ENCODE measurements around the gene ACBD4. TPM values are rescaled to one million over a fixed set of nuclear protein-coding genes. Genes with fewer than 3 reads are reported as not detected.
A peak's percentile ranks its signal among the peaks of the same experiment; 100 is the strongest.

The ACBD4 gene
- total and polyA plus RNA-seq, 2 of the 4 experiments (the other 2 are of a cell fraction) = 2.3 to 5.7 TPM

DNA sequence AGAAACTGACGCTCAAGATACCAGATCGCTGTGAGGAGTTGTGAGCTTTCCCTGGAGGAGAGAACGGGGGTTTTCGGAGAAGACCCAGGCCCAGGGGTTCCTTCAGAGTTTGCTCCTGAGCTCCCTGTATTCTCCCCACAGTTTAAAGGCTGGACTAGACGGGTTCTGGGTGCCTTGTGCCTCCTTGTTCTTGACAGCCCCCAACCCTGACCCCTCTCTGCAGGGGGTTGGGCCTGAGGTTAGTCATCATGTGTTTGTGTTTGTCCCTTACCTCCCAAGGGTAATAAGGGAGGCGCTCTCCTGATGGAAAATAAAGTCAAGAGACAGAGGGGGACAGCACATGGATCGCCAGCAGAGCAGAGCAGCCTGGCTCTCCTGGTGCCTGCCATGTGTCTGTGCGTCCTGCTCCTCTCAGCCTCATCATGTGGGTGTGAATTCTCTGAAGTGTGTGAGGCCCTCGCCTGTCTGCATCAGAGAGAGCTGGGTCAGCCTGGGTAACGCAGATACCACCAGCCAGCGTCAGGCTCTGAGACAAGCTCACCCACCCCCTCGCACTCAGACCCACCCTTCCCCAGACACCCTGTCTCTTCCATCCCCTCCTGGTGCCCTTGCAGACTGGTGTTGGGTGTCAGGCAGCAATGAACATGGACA lies 34.9 kb downstream of the ACBD4 start:
- H3K9ac ChIP-seq (ENCODE audit: low read depth, low read length) = no peak overlapping the region
- peak overlapping the region; percentile 95 for H2AK9ac ChIP-seq (replicated peaks; ENCODE audit: low read depth, low read length, poor library complexity)
- peak overlapping the region; percentile 47; the same call in 2 of the 3 replicates for H2BK15ac ChIP-seq (ENCODE audit: low read depth, low read length)
- H3K23ac ChIP-seq (ENCODE audit: low read depth, low read length) = peak overlapping the region; percentile 96
- H2BK20ac ChIP-seq (ENCODE audit: low read depth, low read length) = peak overlapping the region; percentile 80
- peak overlapping the region; percentile 93 for H2AFZ ChIP-seq (replicated peaks; ENCODE audit: low read length, poor library complexity)
- peak overlapping the region; percentile 96 for H4K91ac ChIP-seq (ENCODE audit: insufficient read depth, low read depth, low read length)
- H3K4me3 ChIP-seq (ENCODE audit: insufficient read depth, low read depth, low read length) = no peak overlapping the region
- dilution Hi-C loops (cut with HindIII; ENCODE audit: low sequenced_read_pairs, unreplicated experiment) (no loop called here), in situ Hi-C loops (cut with MboI; ENCODE audit: low sequenced_read_pairs) (no loop called here), intact Hi-C loops (cut with micrococcal nuclease) (no loop called here)
- peaks cover 4% of the 10 kb centered on the region; the same call in 1 of the 2 replicates for H3K36me3 ChIP-seq (ENCODE audit: control insufficient read depth, insufficient read depth, low read length)
- POLR2A ChIA-PET (ENCODE audit: unreplicated experiment) = interaction anchor here (1.5 kb wide), 1 partner anchor 27 kb away, joined by 3 read pairs; no protein-coding TSS in a partner anchor
- DNase-seq = no peak
- H3K79me1 ChIP-seq (ENCODE audit: low read depth in 1 of 2, low read length in 2 of 2) = peaks cover 0 to 19% of the 10 kb centered on the region in 2 experiments; a peak in 1 of 4 replicates
- no TSS peak for BruUV-seq (replicated peaks)
- H3K9me3 ChIP-seq (ENCODE audit: control insufficient read depth, insufficient read depth, low read length) = no peaks in the 10 kb centered on the region
- H4K8ac ChIP-seq (ENCODE audit: low read depth in 2 of 2, low read length in 2 of 2) = peak overlapping the region; percentile 98 to 99
- H2BK120ac ChIP-seq (ENCODE audit: low read depth, low read length) = peak overlapping the region; percentile 88
- H2BK5ac ChIP-seq (ENCODE audit: low read depth, low read length, poor library complexity, severe bottlenecking) = peak overlapping the region; percentile 76
- no peak overlapping the region for H3K4me2 ChIP-seq (ENCODE audit: low read depth, low read length)
- no peak for ATAC-seq (ENCODE audit: low read depth)
- H2AK5ac ChIP-seq (ENCODE audit: low read depth, low read length) = peak overlapping the region; percentile 87
- peak overlapping the region; percentile 83; the same call in 1 of the 2 replicates for H4K5ac ChIP-seq (ENCODE audit: low read depth, low read length)
- peak overlapping the region; percentile 71 for H3K27ac ChIP-seq (ENCODE audit: insufficient read depth, low read length)
- no CpG with 5 or more reads among the region's 12 CpGs for WGBS, 2 experiments (ENCODE audit: extremely low coverage in 2 of 2, insufficient read length in 1 of 2)
- no peaks in the 10 kb centered on the region for H4K20me1 ChIP-seq (ENCODE audit: insufficient read depth, low read length)
- peaks cover 28% of the 10 kb centered on the region for H3K9me1 ChIP-seq (ENCODE audit: insufficient read depth, low read length)
- H3K27me3 ChIP-seq (ENCODE audit: control insufficient read depth, insufficient read depth, low read length) = no peaks in the 10 kb centered on the region
- H3K14ac ChIP-seq (replicated peaks; ENCODE audit: low read depth, low read length) = peak overlapping the region; percentile 91
- H3K4ac ChIP-seq (ENCODE audit: low read depth, low read length) = peak overlapping the region; percentile 96
- H3K4me1 ChIP-seq (ENCODE audit: control insufficient read depth, insufficient read depth, low read length) = peaks cover 27% of the 10 kb centered on the region
- CTCF ChIA-PET = interaction anchor here (0.8 to 1.7 kb wide), 3 partner anchors 21 to 35 kb away, joined by 3 to 7 read pairs (median 4); partner anchors contain the start of gene ACBD4
- no peak overlapping the region for H3K56ac ChIP-seq (ENCODE audit: extremely low read depth, insufficient read depth, low read length)
- no peak overlapping the region; the same call in 1 of the 2 replicates for H3K18ac ChIP-seq (ENCODE audit: low read depth, low read length)
- TF ChIP-seq MAFK (IDR thresholded peaks at IDR 0.05; ENCODE audit: low read depth, low read length) (no peak), CEBPB (IDR thresholded peaks at IDR 0.05; ENCODE audit: low read depth, low read length) (no peak), BHLHE40 (IDR thresholded peaks at IDR 0.05; ENCODE audit: low read depth, low read length) (no peak), RAD21 (IDR thresholded peaks at IDR 0.05; ENCODE audit: low read length) (no peak), FOS (IDR thresholded peaks at IDR 0.05; ENCODE audit: low read depth, low read length) (no peak), NFE2L2 (IDR thresholded peaks at IDR 0.05; ENCODE audit: low read depth, low read length) (no peak), RCOR1 (IDR thresholded peaks at IDR 0.05; ENCODE audit: insufficient replicate concordance, low read length) (no peak), CHD1 (IDR thresholded peaks at IDR 0.05; ENCODE audit: low read depth, low read length) (no peak), MXI1 (IDR thresholded peaks at IDR 0.05; ENCODE audit: borderline replicate concordance, low read depth, low read length) (no peak), SMC3 (IDR thresholded peaks at IDR 0.05; ENCODE audit: low read depth, low read length) (no peak), RFX5 (IDR thresholded peaks at IDR 0.05; ENCODE audit: low read depth, low read length) (no peak)
- TF ChIP-seq, protein P1, sequence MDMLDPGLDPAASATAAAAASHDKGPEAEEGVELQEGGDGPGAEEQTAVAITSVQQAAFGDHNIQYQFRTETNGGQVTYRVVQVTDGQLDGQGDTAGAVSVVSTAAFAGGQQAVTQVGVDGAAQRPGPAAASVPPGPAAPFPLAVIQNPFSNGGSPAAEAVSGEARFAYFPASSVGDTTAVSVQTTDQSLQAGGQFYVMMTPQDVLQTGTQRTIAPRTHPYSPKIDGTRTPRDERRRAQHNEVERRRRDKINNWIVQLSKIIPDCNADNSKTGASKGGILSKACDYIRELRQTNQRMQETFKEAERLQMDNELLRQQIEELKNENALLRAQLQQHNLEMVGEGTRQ (IDR thresholded peaks at IDR 0.05; ENCODE audit: low read depth, low read length) = no peak
- TF ChIP-seq, protein P2, sequence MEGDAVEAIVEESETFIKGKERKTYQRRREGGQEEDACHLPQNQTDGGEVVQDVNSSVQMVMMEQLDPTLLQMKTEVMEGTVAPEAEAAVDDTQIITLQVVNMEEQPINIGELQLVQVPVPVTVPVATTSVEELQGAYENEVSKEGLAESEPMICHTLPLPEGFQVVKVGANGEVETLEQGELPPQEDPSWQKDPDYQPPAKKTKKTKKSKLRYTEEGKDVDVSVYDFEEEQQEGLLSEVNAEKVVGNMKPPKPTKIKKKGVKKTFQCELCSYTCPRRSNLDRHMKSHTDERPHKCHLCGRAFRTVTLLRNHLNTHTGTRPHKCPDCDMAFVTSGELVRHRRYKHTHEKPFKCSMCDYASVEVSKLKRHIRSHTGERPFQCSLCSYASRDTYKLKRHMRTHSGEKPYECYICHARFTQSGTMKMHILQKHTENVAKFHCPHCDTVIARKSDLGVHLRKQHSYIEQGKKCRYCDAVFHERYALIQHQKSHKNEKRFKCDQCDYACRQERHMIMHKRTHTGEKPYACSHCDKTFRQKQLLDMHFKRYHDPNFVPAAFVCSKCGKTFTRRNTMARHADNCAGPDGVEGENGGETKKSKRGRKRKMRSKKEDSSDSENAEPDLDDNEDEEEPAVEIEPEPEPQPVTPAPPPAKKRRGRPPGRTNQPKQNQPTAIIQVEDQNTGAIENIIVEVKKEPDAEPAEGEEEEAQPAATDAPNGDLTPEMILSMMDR (conservative IDR thresholded peaks at IDR 0.05; ENCODE audit: low read depth, low read length) = no peak
- TF ChIP-seq, protein P3, sequence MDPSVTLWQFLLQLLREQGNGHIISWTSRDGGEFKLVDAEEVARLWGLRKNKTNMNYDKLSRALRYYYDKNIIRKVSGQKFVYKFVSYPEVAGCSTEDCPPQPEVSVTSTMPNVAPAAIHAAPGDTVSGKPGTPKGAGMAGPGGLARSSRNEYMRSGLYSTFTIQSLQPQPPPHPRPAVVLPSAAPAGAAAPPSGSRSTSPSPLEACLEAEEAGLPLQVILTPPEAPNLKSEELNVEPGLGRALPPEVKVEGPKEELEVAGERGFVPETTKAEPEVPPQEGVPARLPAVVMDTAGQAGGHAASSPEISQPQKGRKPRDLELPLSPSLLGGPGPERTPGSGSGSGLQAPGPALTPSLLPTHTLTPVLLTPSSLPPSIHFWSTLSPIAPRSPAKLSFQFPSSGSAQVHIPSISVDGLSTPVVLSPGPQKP (IDR thresholded peaks at IDR 0.05; ENCODE audit: borderline replicate concordance, low read depth, low read length) = no peak

Data from IMR-90 (cell line).